DND-41 (cell line): ENCODE data around the gene ABCC8.
A peak's percentile ranks its signal among the peaks of the same experiment; 100 is the strongest.

ENCODE experiments used
- ATAC-seq: fragments of 200-7000 bp; cut with Tn5 transposase; 3 replicates; pipeline ENCODE4 v1.9.1; 2021; ENCODE audit warnings: low read depth; ENCODE audit not compliant: insufficient read depth
- DNase-seq: peaks from one replicate; pipeline ENCODE4 v3.0.0-alpha.2; 2020
- H2AFZ ChIP-seq: 2 replicates; pipeline ENCODE4 v1.6.0; 2012; ENCODE audit warnings: low read depth, low read length
- H3K27ac ChIP-seq: 2 replicates; pipeline ENCODE4 v1.5.1; 2012; ENCODE audit warnings: low read length, inconsistent platforms
- H3K27me3 ChIP-seq: fragments of 200-600 bp; sonication (generic); 2 replicates; pipeline ENCODE4 v1.6.0; 2012; ENCODE audit warnings: low read length, mild to moderate bottlenecking, inconsistent platforms; ENCODE audit not compliant: insufficient read depth, poor library complexity
- H3K36me3 ChIP-seq: 2 replicates; pipeline ENCODE4 v1.5.1; 2012; ENCODE audit warnings: low read length, inconsistent platforms; ENCODE audit not compliant: insufficient read depth
- H3K4me1 ChIP-seq: 2 replicates; pipeline ENCODE4 v1.5.1; 2012; ENCODE audit warnings: mild to moderate bottlenecking, low read length; ENCODE audit not compliant: insufficient read depth
- H3K4me2 ChIP-seq: 2 replicates; pipeline ENCODE4 v1.6.0; 2012; ENCODE audit warnings: mild to moderate bottlenecking, moderate library complexity, low read length, inconsistent platforms; ENCODE audit not compliant: insufficient read depth
- H3K4me3 ChIP-seq, 2 experiments: fragments of 200-600 bp in 1 of 2; shearing (Covaris generic) in 1 of 2; 2 replicates each; pipeline ENCODE4 v1.5.1; 2012 to 2016; ENCODE audit warnings: inconsistent platforms in 2 of 2, low read length in 2 of 2, mild to moderate bottlenecking in 2 of 2, low read depth in 1 of 2, moderate library complexity in 1 of 2
- H3K79me2 ChIP-seq: 2 replicates; pipeline ENCODE4 v1.6.0; 2012; ENCODE audit warnings: low read length, inconsistent platforms; ENCODE audit not compliant: insufficient read depth
- H3K9ac ChIP-seq: 2 replicates; pipeline ENCODE4 v1.6.0; 2012; ENCODE audit warnings: low read depth, mild to moderate bottlenecking, inconsistent platforms, low read length, moderate library complexity
- H3K9me3 ChIP-seq: 2 replicates; pipeline ENCODE4 v1.5.1; 2012; ENCODE audit warnings: low read length, moderate library complexity, mild to moderate bottlenecking, inconsistent platforms; ENCODE audit not compliant: insufficient read depth, severe bottlenecking
- H4K20me1 ChIP-seq: 2 replicates; pipeline ENCODE4 v1.6.0; 2012; ENCODE audit warnings: low read length; ENCODE audit not compliant: insufficient read depth
- EZH2 ChIP-seq: IDR thresholded peaks from 3 replicates; pipeline ENCODE4 v1.6.1; 2012; ENCODE audit warnings: borderline replicate concordance, low read depth, mild to moderate bottlenecking, moderate library complexity, low read length, inconsistent platforms; ENCODE audit not compliant: severe bottlenecking
- TF ChIP-seq, protein P1 (sequence below): IDR thresholded peaks from 2 replicates; pipeline ENCODE4 v1.5.1; 2012; ENCODE audit warnings: borderline replicate concordance, low read length, moderate library complexity, mild to moderate bottlenecking; ENCODE audit not compliant: poor library complexity, severe bottlenecking; ENCODE audit errors: extremely low read depth

The ABCC8 gene

DNA sequence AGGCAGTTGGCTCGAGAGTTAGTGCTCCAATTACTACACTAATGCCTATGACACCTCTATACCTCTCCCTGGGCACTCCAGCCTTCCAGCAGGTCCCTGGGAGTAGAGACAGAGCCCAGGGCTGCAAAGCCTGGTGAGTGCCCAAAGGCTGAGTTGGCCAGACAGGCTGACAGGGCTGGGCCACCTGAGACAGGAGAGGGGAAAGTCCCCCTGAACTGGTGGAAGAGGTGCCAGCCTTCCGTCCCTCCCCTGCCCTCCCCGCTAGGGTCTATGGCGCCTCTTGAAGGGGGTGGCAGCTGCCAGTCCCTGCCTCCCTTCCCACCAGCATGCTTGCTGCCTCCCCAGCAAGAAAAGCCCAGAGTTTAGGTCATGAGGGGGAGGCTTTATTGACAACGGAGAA, 91.2 kb downstream of the ABCC8 start:
- Histone ChIP-seq H3K4me1 (peaks cover 67% of the 10 kb centered on the region), H3K9ac (peak overlapping the region; percentile 77), H3K4me3 (peak overlapping the region; percentile 5 to 67; a peak in 3 of 4 replicates), H3K27me3 (no peaks in the 10 kb centered on the region), H3K4me2 (peak overlapping the region; percentile 83), H3K79me2 (peaks cover 55% of the 10 kb centered on the region), H3K27ac (peak overlapping the region; percentile 74), H3K36me3 (peaks cover 60% of the 10 kb centered on the region), H2AFZ (no peak overlapping the region), H4K20me1 (peaks cover 38% of the 10 kb centered on the region), H3K9me3 (no peaks in the 10 kb centered on the region)
- ATAC-seq (no peak), DNase-seq (no peak)
- TF ChIP-seq, protein P1, sequence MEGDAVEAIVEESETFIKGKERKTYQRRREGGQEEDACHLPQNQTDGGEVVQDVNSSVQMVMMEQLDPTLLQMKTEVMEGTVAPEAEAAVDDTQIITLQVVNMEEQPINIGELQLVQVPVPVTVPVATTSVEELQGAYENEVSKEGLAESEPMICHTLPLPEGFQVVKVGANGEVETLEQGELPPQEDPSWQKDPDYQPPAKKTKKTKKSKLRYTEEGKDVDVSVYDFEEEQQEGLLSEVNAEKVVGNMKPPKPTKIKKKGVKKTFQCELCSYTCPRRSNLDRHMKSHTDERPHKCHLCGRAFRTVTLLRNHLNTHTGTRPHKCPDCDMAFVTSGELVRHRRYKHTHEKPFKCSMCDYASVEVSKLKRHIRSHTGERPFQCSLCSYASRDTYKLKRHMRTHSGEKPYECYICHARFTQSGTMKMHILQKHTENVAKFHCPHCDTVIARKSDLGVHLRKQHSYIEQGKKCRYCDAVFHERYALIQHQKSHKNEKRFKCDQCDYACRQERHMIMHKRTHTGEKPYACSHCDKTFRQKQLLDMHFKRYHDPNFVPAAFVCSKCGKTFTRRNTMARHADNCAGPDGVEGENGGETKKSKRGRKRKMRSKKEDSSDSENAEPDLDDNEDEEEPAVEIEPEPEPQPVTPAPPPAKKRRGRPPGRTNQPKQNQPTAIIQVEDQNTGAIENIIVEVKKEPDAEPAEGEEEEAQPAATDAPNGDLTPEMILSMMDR: no peak
- no peak for TF ChIP-seq EZH2

DNA sequence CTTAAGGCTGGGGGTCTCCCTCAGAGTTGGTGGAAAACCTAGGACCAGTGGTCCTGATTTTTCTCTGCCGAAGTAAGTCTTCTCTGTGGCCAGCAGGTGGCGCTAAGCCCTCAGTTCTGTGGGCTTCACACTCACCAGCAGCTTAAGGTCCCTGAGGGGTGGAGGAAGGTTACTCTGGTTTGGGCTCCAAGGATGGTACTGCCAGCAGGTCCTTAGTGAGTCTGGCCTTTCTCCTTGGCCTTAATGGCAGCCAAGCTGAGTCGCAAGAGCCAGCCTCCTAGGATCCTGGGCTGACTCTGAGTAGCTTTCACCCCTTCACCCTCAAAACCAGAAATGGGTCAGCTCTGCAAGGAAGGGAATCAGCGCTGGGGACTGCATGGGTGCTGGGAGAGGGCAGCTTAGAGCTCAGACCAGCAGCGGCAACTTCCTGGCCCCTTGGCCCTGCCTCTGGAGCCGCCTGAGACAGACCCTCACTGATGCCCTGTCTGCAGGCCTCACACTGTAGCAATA, 92.6 kb downstream of the ABCC8 start:
- H4K20me1 ChIP-seq: peaks cover 38% of the 10 kb centered on the region
- peak; percentile 84 for DNase-seq
- H3K4me1 ChIP-seq: peaks cover 55% of the 10 kb centered on the region
- H3K9me3 ChIP-seq: peaks cover 5% of the 10 kb centered on the region
- peak overlapping the region; percentile 83 for H3K4me2 ChIP-seq
- no peaks in the 10 kb centered on the region for H3K27me3 ChIP-seq
- H2AFZ ChIP-seq: no peak overlapping the region
- peak overlapping the region; percentile 74 for H3K27ac ChIP-seq
- H3K4me3 ChIP-seq: peak overlapping the region in 1 of 2 experiments; percentile 67; a peak in 2 of 4 replicates
- peaks cover 70% of the 10 kb centered on the region for H3K36me3 ChIP-seq
- peak; percentile 70 for ATAC-seq
- TF ChIP-seq, protein P1: peak; percentile 96
- no peak for TF ChIP-seq EZH2
- peaks cover 55% of the 10 kb centered on the region for H3K79me2 ChIP-seq
- H3K9ac ChIP-seq: peak overlapping the region; percentile 77

DNA sequence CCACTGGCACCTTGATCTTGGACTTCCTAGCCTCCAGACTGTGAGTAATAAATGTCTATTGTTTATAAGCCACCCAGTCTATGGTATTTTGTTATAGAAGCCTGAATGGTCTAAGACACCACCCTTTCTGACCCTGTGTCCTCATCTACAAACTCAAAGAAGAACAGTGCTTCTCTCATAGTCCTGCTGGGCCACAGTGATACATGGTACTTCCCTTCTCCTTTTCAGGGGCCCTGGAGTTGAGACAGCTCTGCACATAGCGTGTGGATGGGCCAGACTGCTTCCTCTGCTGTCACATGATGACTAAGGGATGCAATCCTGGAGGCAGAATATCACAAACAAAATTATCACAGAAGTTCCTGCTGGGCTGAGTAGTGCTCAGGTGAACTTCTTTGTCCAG, 93.2 kb downstream of the ABCC8 start:
- no peaks in the 10 kb centered on the region for H3K27me3 ChIP-seq
- no peak overlapping the region for H2AFZ ChIP-seq
- DNase-seq (no peak), ATAC-seq (no peak)
- no peak overlapping the region for H3K27ac ChIP-seq
- peaks cover 76% of the 10 kb centered on the region for H3K36me3 ChIP-seq
- H3K9me3 ChIP-seq: peaks cover 10% of the 10 kb centered on the region
- H3K4me2 ChIP-seq: peak overlapping the region; percentile 83; the same call in 1 of the 2 replicates
- peaks cover 51% of the 10 kb centered on the region for H3K4me1 ChIP-seq
- no peak overlapping the region for H3K4me3 ChIP-seq
- no peak overlapping the region for H3K9ac ChIP-seq
- peaks cover 51% of the 10 kb centered on the region for H3K79me2 ChIP-seq
- peaks cover 38% of the 10 kb centered on the region for H4K20me1 ChIP-seq
- TF ChIP-seq, protein P1: no peak
- no peak for TF ChIP-seq EZH2
